Omental fat pad (tissue), 4 donors: ENCODE data around the gene MAFB. TPM values are rescaled to one million over a fixed set of nuclear protein-coding genes. Genes with fewer than 3 reads are reported as not detected.

Experiments used
- ATAC-seq: fragments of 150-250 bp; one replicate; pipeline ENCODE4 v1.9.1; 2016; ENCODE audit warnings: mild to moderate bottlenecking, moderate library complexity; ENCODE audit not compliant: low FRiP score
- DNase-seq: peaks from one replicate; pipeline ENCODE4 v3.0.0-alpha.2; 2019; ENCODE audit warnings: low spot score
- CTCF ChIP-seq, 3 donors: fragments of 450-650 bp; IDR thresholded peaks; one replicate each; pipeline ENCODE4 v1.5.1; 2016 to 2017; ENCODE audit warnings: antibody characterized with exemption in 3 of 3, mild to moderate bottlenecking in 3 of 3, moderate library complexity in 2 of 3
- total RNA-seq, 4 donors: library from RNA; depleted of rRNA; stranded (reverse); fragments of >200 nt; gene quantifications; one replicate each; pipeline ENCODE4 v1.1.0, GENCODE V29; 2016

Gene MAFB
- total RNA-seq, 4 donors from 2014 or later: 44.3 to 173 (median 82.4) TPM

DNA sequence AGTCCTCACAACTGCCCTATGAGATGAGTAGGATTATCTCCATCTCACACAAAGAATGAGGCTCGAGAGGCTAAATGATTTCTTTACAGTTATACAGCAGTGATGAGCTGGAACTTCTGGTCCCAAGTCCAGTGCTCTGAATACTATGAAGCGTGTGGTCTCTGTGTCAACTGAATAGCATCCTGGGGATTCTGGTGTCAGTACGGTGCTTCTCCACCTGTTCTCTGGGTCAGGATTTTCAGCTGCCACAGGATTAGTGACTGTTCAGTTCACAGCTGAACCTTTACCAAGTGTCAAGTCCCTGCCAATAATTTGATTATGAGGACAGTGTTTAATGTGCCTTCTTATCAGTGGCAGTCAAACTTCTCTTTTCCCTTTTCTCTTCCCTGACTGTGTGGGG lies 5.2 kb upstream of the MAFB start:
- ATAC-seq (no peak), DNase-seq (no peak)
- no peak for TF ChIP-seq CTCF (IDR thresholded peaks at IDR 0.05)

- ATAC-seq (no peak), DNase-seq (no peak)
- TF ChIP-seq CTCF (IDR thresholded peaks at IDR 0.05): no peak
Observed at GRCh38 chr20:40692240-40693011, 3.4 kb upstream of the MAFB start.

- DNase-seq (no peak), ATAC-seq (no peak)
- no peak for TF ChIP-seq CTCF (IDR thresholded peaks at IDR 0.05)
Observed at GRCh38 chr20:40691566-40692239, 2.7 kb upstream of the MAFB start.

GRCh38 chr20:40690836-40691565 lies 2.0 kb upstream of the MAFB start:
- ATAC-seq (no peak), DNase-seq (no peak)
- TF ChIP-seq CTCF (IDR thresholded peaks at IDR 0.05): no peak

- peak; percentile 86 for DNase-seq
- ATAC-seq: peak; percentile 73
- peak in 2 of 3 donors; percentile 73 to 80 for TF ChIP-seq CTCF (IDR thresholded peaks at IDR 0.05)
Observed at GRCh38 chr20:40689943-40690835, 1.2 kb upstream of the MAFB start.
